K562 (cell line): ENCODE results near the gene HEXIM1.

ENCODE experiments used
- BHLHE40 ChIP-seq: IDR thresholded peaks from 2 replicates; pipeline ENCODE4 v1.6.1; 2011; ENCODE audit warnings: low read length, improper control_type of control experiment
- CTCF ChIP-seq, 3 experiments: IDR thresholded peaks in 2 of 3; conservative IDR thresholded peaks in 1 of 3; 2 replicates each; pipeline ENCODE4 v1.5.1; 2011 to 2012; ENCODE audit warnings: low read length in 3 of 3, mild to moderate bottlenecking in 3 of 3, control low read depth in 2 of 3, improper control_type of control experiment in 1 of 3, inconsistent platforms in 1 of 3, low read depth in 1 of 3, mixed read lengths in 1 of 3, moderate library complexity in 1 of 3; ENCODE audit not compliant: insufficient read depth in 2 of 3
- E4F1 ChIP-seq: fragments of 250-450 bp; sonication (Bioruptor Pico); IDR thresholded peaks from 2 replicates; pipeline ENCODE4 v1.5.0; 2021; ENCODE audit warnings: mild to moderate bottlenecking, borderline replicate concordance
- ELK1 ChIP-seq: sonication (generic); formaldehyde crosslinking; IDR thresholded peaks from 2 replicates; pipeline ENCODE4 v1.8.1; 2022; ENCODE audit warnings: missing genetic modification reagents
- EP300 ChIP-seq: IDR thresholded peaks from 2 replicates; pipeline ENCODE4 v1.6.1; 2012; ENCODE audit warnings: low read length, improper control_type of control experiment
- HBP1 ChIP-seq: fragments of 450-650 bp; formaldehyde crosslinking; IDR thresholded peaks from 2 replicates; pipeline ENCODE4 v1.4.0; 2022; ENCODE audit warnings: missing genetic modification characterization
- HINFP ChIP-seq: fragments of 450-650 bp; conservative IDR thresholded peaks from 2 replicates; pipeline ENCODE4 v1.6.1; 2016; ENCODE audit warnings: missing genetic modification characterization, low read depth, mild to moderate bottlenecking, control low read depth, missing compliant biosample characterization
- RCOR1 ChIP-seq, 2 experiments: IDR thresholded peaks; 2 replicates each; pipeline ENCODE4 v1.6.1; 2012; ENCODE audit warnings: low read depth in 2 of 2, low read length in 2 of 2, borderline replicate concordance in 1 of 2, improper control_type of control experiment in 1 of 2
- STAT6 ChIP-seq: sonication (generic); formaldehyde crosslinking; IDR thresholded peaks from 2 replicates; pipeline ENCODE4 v1.8.1; 2023; ENCODE audit warnings: mild to moderate bottlenecking, missing genetic modification reagents
- ZNF263 ChIP-seq: sonication (generic); formaldehyde crosslinking; IDR thresholded peaks from 2 replicates; pipeline ENCODE4 v1.8.0; 2022; ENCODE audit warnings: mild to moderate bottlenecking, missing genetic modification reagents, borderline replicate concordance
- ZNF274 ChIP-seq: IDR thresholded peaks from 2 replicates; pipeline ENCODE4 v1.6.1; 2011; ENCODE audit warnings: low read depth, mild to moderate bottlenecking, low read length, moderate library complexity, borderline replicate concordance
- ZNF384 ChIP-seq: IDR thresholded peaks from 2 replicates; pipeline ENCODE4 v1.6.1; 2012; ENCODE audit warnings: low read depth, low read length, improper control_type of control experiment
- ZNF449 ChIP-seq: fragments of 250-450 bp; sonication (Bioruptor Pico); IDR thresholded peaks from 2 replicates; pipeline ENCODE4 v1.8.0; 2022; ENCODE audit warnings: moderate library complexity, mild to moderate bottlenecking, inconsistent platforms
- ZNF830 ChIP-seq: fragments of 250-450 bp; sonication (Bioruptor Pico); IDR thresholded peaks from 2 replicates; pipeline ENCODE4 v1.5.0; 2021; ENCODE audit warnings: mild to moderate bottlenecking

- TF ChIP-seq ZNF274 (no peak), STAT6 (CRISPR knock-in tag) (no peak), ZNF449 (CRISPR knock-in tag) (no peak), HBP1 (CRISPR knock-in tag) (no peak), ZNF384 (no peak), ZNF263 (CRISPR knock-in tag) (no peak), EP300 (no peak), ZNF830 (no peak), CTCF (IDR thresholded peaks at IDR 0.05 in 2 of 3, conservative IDR thresholded peaks at IDR 0.05 in 1 of 3; ENCODE audit: insufficient read depth in 2 of 3, low read depth in 1 of 3, low read length in 3 of 3) (no peak), E4F1 (CRISPR knock-in tag) (no peak), HINFP (no peak), RCOR1 (IDR thresholded peaks at IDR 0.05; ENCODE audit: borderline replicate concordance in 1 of 2, low read depth in 2 of 2, low read length in 2 of 2) (no peak), ELK1 (no peak), BHLHE40 (no peak)
Measured at GRCh38 chr17:45168991-45169752, 20.9 kb downstream of the HEXIM1 start.
